Skin of body (tissue), 2 donors: ENCODE measurements around the gene MAFG. TPM values are rescaled to one million over a fixed set of nuclear protein-coding genes. Genes with fewer than 3 reads are reported as not detected.
A peak's percentile ranks its signal among the peaks of the same experiment; 100 is the strongest.

Experiments
- DNase-seq: peaks from one replicate; lab custom pipeline; 2025; lab: John Stamatoyannopoulos, UW
- total RNA-seq: library from RNA; depleted of rRNA; stranded (reverse); fragments of >200 nt; gene quantifications from one replicate; pipeline ENCODE4 v1.2.3, GENCODE V29; 2014

MAFG gene
- 8.1 TPM for total RNA-seq

GRCh38 chr17:81927653-81928543 is at the start of gene MAFG:
Gene MAFG (minus strand): TSS chr17:81927735. CDS start chr17:81923185, 4,550 bp downstream.
- peak; percentile 93 for DNase-seq

- no peak for DNase-seq
Observed at GRCh38 chr17:81976332-81977210, 49.0 kb upstream of the MAFG start.

- no peak for DNase-seq
Observed at GRCh38 chr17:81973432-81973831, 45.9 kb upstream of the MAFG start.

GRCh38 chr17:81968850-81969812 is 41.6 kb upstream of the MAFG start:
- DNase-seq, result no peak

GRCh38 chr17:81968396-81968745 is 40.8 kb upstream of the MAFG start:
- DNase-seq, result no peak

GRCh38 chr17:81967533-81968395 is 40.2 kb upstream of the MAFG start:
- peak; percentile 53 for DNase-seq

- no peak for DNase-seq
Observed at GRCh38 chr17:81967244-81967532, 39.7 kb upstream of the MAFG start.

GRCh38 chr17:81966343-81967243 is 39.1 kb upstream of the MAFG start:
- DNase-seq, result peak; percentile 33

- no peak for DNase-seq
Observed at GRCh38 chr17:81964081-81964849, 36.7 kb upstream of the MAFG start.

GRCh38 chr17:81962499-81963441 is 35.2 kb upstream of the MAFG start:
- DNase-seq, result no peak

GRCh38 chr17:81961521-81962498 is 34.3 kb upstream of the MAFG start:
- no peak for DNase-seq

GRCh38 chr17:81961087-81961511 is 33.6 kb upstream of the MAFG start, which contains the start of gene NOTUM:
Gene NOTUM (minus strand): TSS chr17:81961187. CDS start chr17:81960909, 278 bp downstream.
- DNase-seq, result no peak

- no peak for DNase-seq
Observed at GRCh38 chr17:81960130-81960958, 32.8 kb upstream of the MAFG start.

- DNase-seq, result no peak
Observed at GRCh38 chr17:81959362-81960129, 32.0 kb upstream of the MAFG start.
